Stimulated activated naive CD4-positive, alpha-beta T cell treated with Interleukin-2 at 50 U/mL for 16 hours (primary cell): ENCODE data around the gene TP53BP2.

Source experiments
- DNase-seq: peaks from one replicate; lab custom pipeline; 2025; lab: John Stamatoyannopoulos, UW

The TP53BP2 gene

GRCh38 chr1:223792046-223792445, 53.7 kb downstream of the TP53BP2 start:
- DNase-seq = no peak

GRCh38 chr1:223788746-223789415, 56.9 kb downstream of the TP53BP2 start:
- DNase-seq = no peak

- no peak for DNase-seq
Measured at GRCh38 chr1:223785808-223786207, 59.9 kb downstream of the TP53BP2 start.

GRCh38 chr1:223784541-223784940, 61.2 kb downstream of the TP53BP2 start:
- no peak for DNase-seq

GRCh38 chr1:223783676-223784075, 62.1 kb downstream of the TP53BP2 start:
- no peak for DNase-seq

- DNase-seq = no peak
Measured at GRCh38 chr1:223780949-223781348, 64.8 kb downstream of the TP53BP2 start.

- DNase-seq = no peak
Measured at GRCh38 chr1:223780318-223780717, 65.4 kb downstream of the TP53BP2 start.

- no peak for DNase-seq
Measured at GRCh38 chr1:223776826-223777454, 68.8 kb downstream of the TP53BP2 start.

GRCh38 chr1:223776075-223776814, 69.5 kb downstream of the TP53BP2 start:
- peak; percentile 32 for DNase-seq

GRCh38 chr1:223775711-223776074, 70.1 kb downstream of the TP53BP2 start:
- DNase-seq = no peak

- no peak for DNase-seq
Measured at GRCh38 chr1:223775054-223775453, 70.7 kb downstream of the TP53BP2 start.

- no peak for DNase-seq
Measured at GRCh38 chr1:223774134-223774814, 71.5 kb downstream of the TP53BP2 start.

- DNase-seq = no peak
Measured at GRCh38 chr1:223772771-223773160, 73.0 kb downstream of the TP53BP2 start.

- DNase-seq = no peak
Measured at GRCh38 chr1:223771814-223772770, 73.7 kb downstream of the TP53BP2 start.

GRCh38 chr1:223771469-223771813, 74.3 kb downstream of the TP53BP2 start:
- DNase-seq = no peak

GRCh38 chr1:223770621-223771315, 75.0 kb downstream of the TP53BP2 start:
- no peak for DNase-seq

- DNase-seq = no peak
Measured at GRCh38 chr1:223765719-223766340, 79.9 kb downstream of the TP53BP2 start.

GRCh38 chr1:223765036-223765718, 80.6 kb downstream of the TP53BP2 start:
- DNase-seq = no peak

GRCh38 chr1:223763881-223764280, 81.9 kb downstream of the TP53BP2 start:
- no peak for DNase-seq

- no peak for DNase-seq
Measured at GRCh38 chr1:223763251-223763650, 82.5 kb downstream of the TP53BP2 start.
